Measurements from ENCODE around the gene CAST.

Gene CAST

GRCh38 chr5:96823900-96824380 lies 161.8 kb downstream of the CAST start:
- no peak for DNase-seq

Measured in NCI-H1436 treated with DMSO at 0.1 percent for 48 hours (cell line).